Fibroblast of the conjunctiva (primary cell): ENCODE data around the gene MAD1L1.

ENCODE experiments used
- DNase-seq: peaks from one replicate; pipeline ENCODE4 v3.0.0-alpha.2; 2010; ENCODE audit warnings: low read depth

Gene MAD1L1

DNA sequence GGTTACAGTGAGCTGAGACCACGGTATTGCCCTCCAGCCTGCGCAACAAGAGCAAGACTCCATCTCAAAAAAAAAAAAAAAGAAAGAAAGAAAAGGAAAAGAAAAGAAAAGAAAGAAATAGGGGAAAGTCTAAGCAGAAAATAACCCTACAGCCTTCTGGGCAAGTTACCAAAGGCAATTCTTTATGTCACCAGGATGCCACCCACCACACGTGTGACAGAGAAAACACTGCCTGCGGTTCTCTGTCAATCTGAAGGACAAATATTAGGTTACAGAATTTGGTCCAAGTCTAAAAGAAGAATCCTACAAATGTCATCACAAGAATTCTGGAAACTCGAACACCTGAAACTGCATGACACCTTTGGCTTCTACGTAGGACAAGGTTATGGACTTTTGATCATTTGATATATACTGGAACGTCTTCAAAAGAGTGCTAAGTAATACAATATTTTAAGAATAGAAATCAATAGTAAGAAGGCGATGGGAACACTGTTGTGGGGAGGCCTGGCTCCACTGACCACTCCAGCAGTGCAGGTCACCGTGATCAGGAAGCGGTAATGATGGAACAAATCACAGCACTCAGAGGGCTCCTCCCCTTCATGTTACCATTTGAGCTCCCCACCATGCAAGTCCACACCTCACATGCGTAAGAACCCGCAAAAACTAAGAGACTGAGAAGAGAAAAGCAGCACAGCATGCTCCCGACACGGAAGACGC is 75.8 kb downstream of the MAD1L1 start:
- DNase-seq: no peak

GRCh38 chr7:2154831-2155230 is 77.9 kb downstream of the MAD1L1 start:
- no peak for DNase-seq

GRCh38 chr7:2154121-2154520 is 78.6 kb downstream of the MAD1L1 start:
- no peak for DNase-seq

GRCh38 chr7:2152646-2153045 is 80.1 kb downstream of the MAD1L1 start:
- no peak for DNase-seq

- no peak for DNase-seq
Observed at GRCh38 chr7:2151801-2152612, 80.7 kb downstream of the MAD1L1 start.

- DNase-seq: no peak
Observed at GRCh38 chr7:2151237-2151636, 81.5 kb downstream of the MAD1L1 start.

DNA sequence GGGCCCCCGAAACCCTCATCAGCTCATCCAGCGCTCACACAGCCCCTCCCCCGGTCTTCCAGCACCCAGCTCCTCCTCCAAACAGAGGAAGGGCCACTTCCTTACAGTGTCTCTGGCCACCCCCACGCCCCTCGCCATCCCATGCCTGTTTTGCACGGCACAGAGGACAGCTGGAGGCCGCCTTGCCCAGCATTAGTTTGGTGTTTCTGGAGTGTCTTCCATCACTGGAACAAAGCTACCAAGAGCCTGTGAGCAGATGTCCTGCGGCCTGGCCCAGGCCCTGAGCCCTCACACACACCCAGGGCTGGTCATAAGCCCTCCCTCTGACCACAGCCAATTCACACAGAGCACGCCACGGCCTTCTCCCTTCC is 82.3 kb downstream of the MAD1L1 start:
- no peak for DNase-seq

- DNase-seq: no peak
Observed at GRCh38 chr7:2149672-2150444, 82.9 kb downstream of the MAD1L1 start.

GRCh38 chr7:2148814-2149213 is 83.9 kb downstream of the MAD1L1 start:
- DNase-seq: no peak

GRCh38 chr7:2148189-2148588 is 84.6 kb downstream of the MAD1L1 start:
- DNase-seq: no peak

DNA sequence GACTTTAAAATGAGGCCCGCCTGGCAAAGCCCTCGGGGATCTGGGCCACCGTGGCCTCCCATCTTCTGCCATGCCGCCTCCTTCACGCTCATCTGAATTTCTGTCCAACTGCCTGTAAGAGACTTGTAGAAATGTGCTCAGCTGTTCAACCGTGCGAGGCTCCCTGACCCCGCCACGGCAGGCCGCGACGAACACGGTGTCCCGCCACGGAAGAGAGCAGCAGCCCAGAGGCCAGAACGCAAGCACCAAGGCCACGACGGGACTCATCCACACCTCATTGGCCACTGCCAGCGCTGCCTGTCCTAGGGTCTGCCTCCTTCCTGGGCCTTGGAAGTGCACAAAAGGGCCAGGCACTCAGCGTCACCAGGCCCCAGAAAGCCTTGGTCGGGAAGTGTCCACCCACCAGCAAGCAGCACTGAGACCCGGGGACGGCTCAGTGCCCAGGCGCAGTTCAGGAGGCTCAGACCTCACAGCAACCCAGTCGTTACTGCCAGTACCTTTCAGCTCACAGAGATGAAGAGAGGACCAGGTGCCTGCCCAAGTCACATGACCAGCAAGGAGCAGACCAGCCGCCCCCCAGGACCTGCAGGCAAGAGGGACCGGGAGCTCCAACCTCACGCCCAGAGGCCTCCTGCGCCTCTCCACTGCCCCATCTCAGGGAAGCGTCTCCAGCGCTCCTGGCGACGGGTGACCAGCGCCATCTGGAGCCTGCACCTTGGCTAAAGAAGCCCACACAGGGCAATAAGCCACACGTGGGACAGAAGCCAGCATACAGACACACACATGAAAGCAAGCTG is 85.9 kb downstream of the MAD1L1 start:
- no peak for DNase-seq

GRCh38 chr7:2145835-2146580 is 86.7 kb downstream of the MAD1L1 start:
- DNase-seq: no peak

GRCh38 chr7:2144926-2145325 is 87.8 kb downstream of the MAD1L1 start:
- DNase-seq: no peak

DNA sequence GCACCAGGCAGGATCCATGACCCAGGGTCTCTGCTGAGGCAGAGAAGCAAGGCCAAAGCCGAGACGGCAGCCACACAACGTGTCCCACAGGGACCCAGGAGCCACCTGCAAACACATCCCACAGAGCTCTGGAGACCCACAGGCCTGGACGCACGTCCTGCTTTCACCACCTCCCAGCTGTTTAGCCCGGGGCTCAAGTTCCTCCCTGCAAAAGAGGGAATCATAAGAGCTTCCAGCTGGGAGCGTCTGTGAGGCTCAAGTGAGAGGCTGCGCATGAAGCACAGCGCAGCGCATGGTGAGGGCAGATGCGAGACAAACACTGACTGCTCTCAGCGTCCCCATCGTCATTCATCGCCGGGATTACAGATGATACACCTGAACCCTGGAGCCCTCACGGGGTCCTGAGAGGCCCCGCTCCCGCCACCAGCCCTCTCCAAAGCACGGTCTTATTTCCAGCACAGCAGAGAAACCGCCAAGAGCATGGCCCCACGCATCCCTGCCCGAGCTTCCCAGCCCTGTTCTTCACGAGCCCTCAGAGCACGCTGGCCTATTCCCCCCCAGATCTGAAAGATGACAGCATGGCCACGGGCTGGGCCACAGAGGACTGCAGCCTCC is 88.7 kb downstream of the MAD1L1 start:
- no peak for DNase-seq

- no peak for DNase-seq
Observed at GRCh38 chr7:2143450-2143849, 89.3 kb downstream of the MAD1L1 start.

GRCh38 chr7:2142386-2142785 is 90.4 kb downstream of the MAD1L1 start:
- no peak for DNase-seq

GRCh38 chr7:2141651-2142050 is 91.1 kb downstream of the MAD1L1 start:
- DNase-seq: no peak

DNA sequence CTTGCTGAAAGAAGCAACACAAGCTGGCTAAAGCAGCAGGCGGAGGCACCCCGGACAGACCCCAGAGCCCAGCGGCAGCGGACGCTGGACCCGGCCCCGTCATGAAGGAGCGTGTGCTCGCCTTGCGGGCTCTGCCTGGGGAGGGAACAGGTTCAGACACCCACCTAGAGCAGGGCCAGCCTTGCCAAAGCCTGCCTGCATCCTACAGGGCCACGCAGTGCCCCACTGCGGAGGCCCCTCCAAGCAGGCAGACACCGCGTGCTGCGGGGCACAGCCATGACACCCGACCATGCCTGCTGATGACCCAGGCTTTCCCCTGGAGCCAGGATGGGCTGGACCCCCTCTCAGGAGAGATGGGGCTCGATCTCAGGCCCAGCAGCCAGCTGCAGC is 91.7 kb downstream of the MAD1L1 start:
- DNase-seq: no peak

DNA sequence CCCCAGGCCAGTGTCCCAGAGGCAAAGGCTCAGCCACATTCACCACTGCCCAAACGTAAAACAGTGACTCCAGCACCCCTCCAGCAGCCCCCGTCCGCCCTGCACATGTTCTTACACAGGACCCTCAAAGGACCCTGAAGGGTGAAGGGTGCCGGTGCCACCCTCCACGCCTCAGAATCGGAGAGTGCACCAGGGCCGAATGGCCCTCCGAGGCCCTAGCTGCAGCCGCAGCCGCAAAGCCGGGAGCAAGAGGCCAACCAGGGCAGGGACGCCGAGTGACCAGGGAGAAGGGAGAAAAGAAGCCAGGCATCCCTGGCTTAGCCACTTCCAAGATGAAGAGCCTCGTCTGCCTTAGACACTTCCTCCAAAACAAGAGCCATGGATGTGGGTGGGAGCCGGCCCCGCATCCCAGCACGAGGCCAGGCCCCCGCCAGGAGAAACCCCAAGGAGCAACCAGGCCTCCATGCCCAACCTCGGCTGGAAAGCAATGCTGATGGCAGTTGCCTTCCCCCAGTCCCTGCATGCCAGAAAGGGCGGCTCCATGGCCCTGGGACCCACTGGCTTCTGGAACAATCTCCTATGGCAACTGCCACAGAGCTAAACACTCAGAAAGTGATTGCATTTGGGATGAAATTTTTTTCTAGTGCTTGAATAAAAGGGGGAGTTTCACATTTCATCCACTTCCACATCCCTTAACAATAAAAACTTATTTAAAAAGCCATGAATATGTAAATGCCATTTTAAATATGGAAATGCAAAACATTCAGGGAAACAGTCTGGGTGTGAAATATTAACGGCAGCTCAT is 92.3 kb downstream of the MAD1L1 start:
- no peak for DNase-seq
